GM20000 (cell line): Measurements from ENCODE around the gene ERN2.

Experiments used
- DNase-seq: peaks from one replicate; pipeline ENCODE4 v3.0.0; 2012; ENCODE audit warnings: low spot score
- CTCF ChIP-seq: IDR thresholded peaks from 2 replicates; pipeline ENCODE4 v1.5.1; 2012; ENCODE audit warnings: mild to moderate bottlenecking, control low read depth; ENCODE audit errors: extremely low read depth, missing control alignments

The ERN2 gene

GRCh38 chr16:23651943-23652468 lies 61.0 kb downstream of the ERN2 start:
- TF ChIP-seq CTCF = no peak
- no peak for DNase-seq

- TF ChIP-seq CTCF = no peak
- DNase-seq = no peak
Observed at GRCh38 chr16:23650674-23651416, 62.2 kb downstream of the ERN2 start.

- no peak for DNase-seq
Observed at GRCh38 chr16:23642246-23642774, 70.7 kb downstream of the ERN2 start.

GRCh38 chr16:23640931-23641765 lies 71.9 kb downstream of the ERN2 start, which contains the start of the genes DCTN5 and PALB2:
TSS of gene DCTN5 (plus strand) at chr16:23641466. CDS start at chr16:23641543, 77 bp downstream.
TSS of gene PALB2 (minus strand) at chr16:23641310. CDS start at chr16:23641157, 153 bp downstream.
- DNase-seq = peak; percentile 94
- no peak for TF ChIP-seq CTCF

More at GRCh38 chr16:23642246-23642774, 70.7 kb downstream of the ERN2 start:
- no peak for TF ChIP-seq CTCF

GRCh38 chr16:23640615-23640930 lies 72.4 kb downstream of the ERN2 start:
- no peak for TF ChIP-seq CTCF
- DNase-seq = no peak
